Panc1 (cell line): ENCODE data around the gene CACNA1C. TPM values are rescaled to one million over a fixed set of nuclear protein-coding genes. Genes with fewer than 3 reads are reported as not detected.

Source experiments
- ATAC-seq: fragments of 200-7000 bp; cut with Tn5 transposase; 2 replicates; pipeline ENCODE4 v1.9.1; 2020; ENCODE audit warnings: mild to moderate bottlenecking, moderate library complexity
- BruUV-seq: library from RNA; stranded (reverse); fragments of 400-500 nt; replicated peaks from 2 replicates; lab custom pipeline; 2021; lab: Mats Ljungman, UMichigan
- CTCF ChIA-PET: fragments of 300-600 bp; sonication (Branson Sonifier 250); formaldehyde crosslinking; loops from one replicate; lab custom pipeline; 2022; ENCODE audit warnings: antibody characterized with exemption; lab: Charles Lee
- POLR2A ChIA-PET: fragments of 300-600 bp; sonication (Branson Sonifier 250); formaldehyde crosslinking; loops from one replicate; lab custom pipeline; 2022; ENCODE audit warnings: antibody characterized with exemption; lab: Charles Lee
- DNase-seq: peaks from one replicate; pipeline ENCODE4 v3.0.0-alpha.2; 2010; ENCODE audit warnings: low read depth, low spot score
- H3K27ac ChIP-seq: 2 replicates; pipeline ENCODE4 v1.5.1; 2011; ENCODE audit warnings: mild to moderate bottlenecking, low read length, inconsistent platforms
- H3K27me3 ChIP-seq: fragments of 200-500 bp; sonication (Bioruptor generic); 2 replicates; pipeline ENCODE4 v1.6.0; 2014; ENCODE audit warnings: low read length, inconsistent platforms; ENCODE audit not compliant: control insufficient read depth, insufficient read depth
- H3K36me3 ChIP-seq: fragments of 200-500 bp; sonication (Bioruptor generic); 2 replicates; pipeline ENCODE4 v1.5.1; 2014; ENCODE audit warnings: inconsistent platforms, mild to moderate bottlenecking, low read length, moderate library complexity; ENCODE audit not compliant: control insufficient read depth, insufficient read depth
- H3K4me1 ChIP-seq: 2 replicates; pipeline ENCODE4 v1.5.1; 2011; ENCODE audit warnings: inconsistent platforms, mild to moderate bottlenecking, low read length, moderate library complexity; ENCODE audit not compliant: control insufficient read depth, insufficient read depth
- H3K4me3 ChIP-seq, 2 experiments: 2 replicates each; pipeline ENCODE4 v1.5.1; 2011 to 2012; ENCODE audit warnings: low read depth in 2 of 2, low read length in 2 of 2, mild to moderate bottlenecking in 2 of 2, inconsistent platforms in 1 of 2, moderate library complexity in 1 of 2
- H3K9me3 ChIP-seq: fragments of 200-500 bp; sonication (Bioruptor generic); 2 replicates; pipeline ENCODE4 v1.5.1; 2014; ENCODE audit warnings: low read depth, mild to moderate bottlenecking, inconsistent platforms, low read length, moderate library complexity; ENCODE audit not compliant: control insufficient read depth, insufficient read depth
- CTCF ChIP-seq: fragments of 450-650 bp; IDR thresholded peaks from 2 replicates; pipeline ENCODE4 v1.5.1; 2017; ENCODE audit warnings: mild to moderate bottlenecking
- POLR2AphosphoS5 ChIP-seq: IDR thresholded peaks from 2 replicates; pipeline ENCODE4 v1.6.1; 2012; ENCODE audit warnings: mild to moderate bottlenecking, low read depth, low read length, moderate library complexity
- REST ChIP-seq, 2 experiments: IDR thresholded peaks; 2 replicates each; pipeline ENCODE4 v1.6.1; 2011 to 2012; ENCODE audit warnings: low read depth in 2 of 2, control low read depth in 1 of 2, low read length in 1 of 2, mild to moderate bottlenecking in 1 of 2, moderate library complexity in 1 of 2; ENCODE audit not compliant: insufficient read depth in 1 of 2
- SIN3A ChIP-seq: IDR thresholded peaks from 2 replicates; pipeline ENCODE4 v1.6.1; 2012; ENCODE audit warnings: low read depth, mild to moderate bottlenecking, low read length, moderate library complexity, borderline replicate concordance; ENCODE audit not compliant: insufficient read depth
- TCF7L2 ChIP-seq: IDR thresholded peaks from 2 replicates; pipeline ENCODE4 v1.6.1; 2011; ENCODE audit warnings: mild to moderate bottlenecking, low read depth, low read length, inconsistent platforms
- in situ Hi-C: cut with HindIII; loops from 2 replicates; pipeline ENCODE4 v1.10.0; 2016; ENCODE audit warnings: low sequenced_read_pairs, low pct_unique_long_range_greater_than_20kb
- intact Hi-C: fragments of 100-400 bp; cut with micrococcal nuclease; formaldehyde crosslinking; loops from one replicate; pipeline ENCODE4 v1.10.0; 2022; ENCODE audit not compliant: unreplicated experiment
- total RNA-seq: library from RNA; stranded (reverse); gene quantifications from one replicate; pipeline ENCODE4 v1.2.1, GENCODE V29; 2021; ENCODE audit not compliant: unreplicated experiment

The CACNA1C gene
- total RNA-seq, 1 experiment from 2014 or later, result 0.03 TPM

- H3K9me3 ChIP-seq, result no peaks in the 10 kb centered on the region
- ATAC-seq (no peak), DNase-seq (no peak)
- ChIA-PET POLR2A (interaction anchor here (0.6 kb wide), 1 partner anchor 399 kb away, joined by 3 read pairs; no protein-coding TSS in a partner anchor), CTCF (no interaction called here)
- no peaks in the 10 kb centered on the region for H3K36me3 ChIP-seq
- no peak for TF ChIP-seq SIN3A
- no peak for TF ChIP-seq POLR2AphosphoS5
- TF ChIP-seq CTCF, result no peak
- BruUV-seq, result no TSS peak
- no peak overlapping the region for H3K27ac ChIP-seq
- H3K4me3 ChIP-seq, result peak overlapping the region in 1 of 2 experiments; percentile 23; a peak in 1 of 4 replicates
- peaks cover 18% of the 10 kb centered on the region for H3K27me3 ChIP-seq
- in situ Hi-C loops (no loop called here), intact Hi-C loops (no loop called here)
- H3K4me1 ChIP-seq, result no peaks in the 10 kb centered on the region
Observed at GRCh38 chr12:2051700-2052621, 826 bp upstream of the CACNA1C start.

GRCh38 chr12:2053691-2054090 lies 904 bp downstream of the CACNA1C start:
- H3K4me3 ChIP-seq, result peak overlapping the region in 1 of 2 experiments; percentile 39; a peak in 1 of 4 replicates
- ChIA-PET POLR2A (no interaction called here), CTCF (no interaction called here)
- no TSS peak for BruUV-seq
- H3K27me3 ChIP-seq, result peaks cover 25% of the 10 kb centered on the region
- in situ Hi-C loops (no loop called here), intact Hi-C loops (no loop called here)
- TF ChIP-seq CTCF (no peak), POLR2AphosphoS5 (no peak), REST (IDR thresholded peaks at IDR 0.05; ENCODE audit: insufficient read depth in 1 of 2, low read depth in 2 of 2, low read length in 1 of 2) (no peak), TCF7L2 (no peak), SIN3A (no peak)
- ATAC-seq (no peak), DNase-seq (no peak)
- H3K36me3 ChIP-seq, result no peaks in the 10 kb centered on the region
- no peaks in the 10 kb centered on the region for H3K9me3 ChIP-seq
- H3K27ac ChIP-seq, result no peak overlapping the region
- H3K4me1 ChIP-seq, result no peaks in the 10 kb centered on the region
